Measurements from ENCODE around the gene BTBD2.

The BTBD2 gene

GRCh38 chr19:1967087-1967608 lies 48.4 kb downstream of the BTBD2 start:
- DNase-seq (ENCODE audit: insufficient read length, low spot score) (no peak), FAIRE-seq (no peak)
- TF ChIP-seq CTCF (IDR thresholded peaks at IDR 0.05; ENCODE audit: insufficient read depth, missing control alignments) = no peak

GRCh38 chr19:1962674-1963073 lies 52.8 kb downstream of the BTBD2 start:
- no peak for FAIRE-seq
- no peak for DNase-seq (ENCODE audit: insufficient read length, low spot score)
- no peak for TF ChIP-seq CTCF (IDR thresholded peaks at IDR 0.05; ENCODE audit: insufficient read depth, missing control alignments)

GRCh38 chr19:1961000-1961883 lies 54.3 kb downstream of the BTBD2 start:
- DNase-seq (ENCODE audit: insufficient read length, low spot score) (no peak), FAIRE-seq (no peak)

GRCh38 chr19:1959928-1960589 lies 55.5 kb downstream of the BTBD2 start:
- DNase-seq (ENCODE audit: insufficient read length, low spot score) = no peak
- FAIRE-seq = no peak
- TF ChIP-seq CTCF (IDR thresholded peaks at IDR 0.05; ENCODE audit: insufficient read depth, missing control alignments) = no peak

More at GRCh38 chr19:1961000-1961883, 54.3 kb downstream of the BTBD2 start:
- TF ChIP-seq CTCF (IDR thresholded peaks at IDR 0.05; ENCODE audit: insufficient read depth, missing control alignments) = no peak

- no peak for TF ChIP-seq CTCF (IDR thresholded peaks at IDR 0.05; ENCODE audit: insufficient read depth, missing control alignments)
- no peak for FAIRE-seq
Observed at GRCh38 chr19:1957562-1958248, 57.8 kb downstream of the BTBD2 start.

GRCh38 chr19:1956868-1957492 lies 58.5 kb downstream of the BTBD2 start:
- no peak for TF ChIP-seq CTCF (IDR thresholded peaks at IDR 0.05; ENCODE audit: insufficient read depth, missing control alignments)
- FAIRE-seq = no peak
- DNase-seq (ENCODE audit: insufficient read length, low spot score) = no peak

More at GRCh38 chr19:1957562-1958248, 57.8 kb downstream of the BTBD2 start:
- DNase-seq (ENCODE audit: insufficient read length, low spot score) = no peak
